ENCODE measurements around the gene CDK12. TPM values are rescaled to one million over a fixed set of nuclear protein-coding genes. Genes with fewer than 3 reads are reported as not detected.

Gene CDK12
- total and polyA plus RNA-seq, 9 of the 15 experiments (the other 6 are each of a cell fraction or from before 2014, with no cell fraction given): 3.4 to 65.6 (median 36.8) TPM

DNA sequence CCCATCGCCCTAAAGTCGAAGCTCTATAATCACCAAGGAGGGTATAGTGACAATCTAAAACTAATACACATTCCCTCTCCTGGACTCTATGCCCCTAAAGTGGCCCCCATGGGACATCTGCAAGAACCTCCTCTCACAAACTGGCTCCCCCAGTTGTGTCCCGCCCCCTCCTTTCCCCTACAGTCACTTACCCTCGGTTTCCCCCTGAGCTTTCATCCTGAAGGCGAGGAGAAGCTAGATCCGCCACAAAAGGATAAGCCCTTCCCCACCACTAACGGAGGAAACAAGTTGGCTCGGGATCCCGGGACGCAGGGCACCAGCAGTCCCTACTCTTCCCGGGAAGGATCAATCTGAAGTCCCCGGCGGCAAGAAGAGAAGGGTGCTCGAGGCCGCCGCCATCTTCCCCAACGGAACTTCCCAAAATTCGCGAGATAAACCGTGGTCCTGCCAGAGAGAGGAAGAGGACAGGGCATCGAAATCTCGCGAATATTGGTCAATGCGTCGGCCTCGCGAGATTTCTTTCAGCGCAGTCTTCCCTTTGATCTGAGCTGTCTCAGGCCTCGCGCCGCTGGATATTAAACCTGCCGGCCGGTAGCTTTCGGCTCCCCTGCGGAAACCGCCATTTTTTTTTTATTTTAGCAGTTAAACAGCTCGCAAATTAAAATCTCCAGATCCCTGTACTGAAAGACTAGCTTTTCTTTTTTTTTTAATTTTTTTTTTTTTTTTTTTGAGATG, 10.3 kb upstream of the CDK12 start, which contains the start of gene MED1 (continued):
- TF ChIP-seq HDAC2 (IDR thresholded peaks at IDR 0.05) (peak; percentile 61; the same call in 1 of the 2 replicates), NR3C1 (CRISPR knock-in tag; IDR thresholded peaks at IDR 0.05) (no peak), GTF2F1 (IDR thresholded peaks at IDR 0.05; ENCODE audit: low read depth, low read length) (no peak), MTA2 (IDR thresholded peaks at IDR 0.05; ENCODE audit: low read depth) (no peak), ZNF217 (CRISPR knock-in tag; IDR thresholded peaks at IDR 0.05) (no peak), POLR2B (IDR thresholded peaks at IDR 0.05; ENCODE audit: low read depth, partially characterized antibody) (peak; percentile 90), STAT5A (IDR thresholded peaks at IDR 0.05; ENCODE audit: borderline replicate concordance, low read length) (no peak), RAD51 (IDR thresholded peaks at IDR 0.05; ENCODE audit: borderline replicate concordance, low read depth) (no peak), HNRNPL (IDR thresholded peaks at IDR 0.05; ENCODE audit: low read depth, low read length) (no peak), MCM3 (IDR thresholded peaks at IDR 0.05) (no peak)
- TF ChIP-seq, protein P1, sequence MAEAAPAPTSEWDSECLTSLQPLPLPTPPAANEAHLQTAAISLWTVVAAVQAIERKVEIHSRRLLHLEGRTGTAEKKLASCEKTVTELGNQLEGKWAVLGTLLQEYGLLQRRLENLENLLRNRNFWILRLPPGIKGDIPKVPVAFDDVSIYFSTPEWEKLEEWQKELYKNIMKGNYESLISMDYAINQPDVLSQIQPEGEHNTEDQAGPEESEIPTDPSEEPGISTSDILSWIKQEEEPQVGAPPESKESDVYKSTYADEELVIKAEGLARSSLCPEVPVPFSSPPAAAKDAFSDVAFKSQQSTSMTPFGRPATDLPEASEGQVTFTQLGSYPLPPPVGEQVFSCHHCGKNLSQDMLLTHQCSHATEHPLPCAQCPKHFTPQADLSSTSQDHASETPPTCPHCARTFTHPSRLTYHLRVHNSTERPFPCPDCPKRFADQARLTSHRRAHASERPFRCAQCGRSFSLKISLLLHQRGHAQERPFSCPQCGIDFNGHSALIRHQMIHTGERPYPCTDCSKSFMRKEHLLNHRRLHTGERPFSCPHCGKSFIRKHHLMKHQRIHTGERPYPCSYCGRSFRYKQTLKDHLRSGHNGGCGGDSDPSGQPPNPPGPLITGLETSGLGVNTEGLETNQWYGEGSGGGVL (CRISPR knock-in tag; IDR thresholded peaks at IDR 0.05): no peak
- TF ChIP-seq, protein P2, sequence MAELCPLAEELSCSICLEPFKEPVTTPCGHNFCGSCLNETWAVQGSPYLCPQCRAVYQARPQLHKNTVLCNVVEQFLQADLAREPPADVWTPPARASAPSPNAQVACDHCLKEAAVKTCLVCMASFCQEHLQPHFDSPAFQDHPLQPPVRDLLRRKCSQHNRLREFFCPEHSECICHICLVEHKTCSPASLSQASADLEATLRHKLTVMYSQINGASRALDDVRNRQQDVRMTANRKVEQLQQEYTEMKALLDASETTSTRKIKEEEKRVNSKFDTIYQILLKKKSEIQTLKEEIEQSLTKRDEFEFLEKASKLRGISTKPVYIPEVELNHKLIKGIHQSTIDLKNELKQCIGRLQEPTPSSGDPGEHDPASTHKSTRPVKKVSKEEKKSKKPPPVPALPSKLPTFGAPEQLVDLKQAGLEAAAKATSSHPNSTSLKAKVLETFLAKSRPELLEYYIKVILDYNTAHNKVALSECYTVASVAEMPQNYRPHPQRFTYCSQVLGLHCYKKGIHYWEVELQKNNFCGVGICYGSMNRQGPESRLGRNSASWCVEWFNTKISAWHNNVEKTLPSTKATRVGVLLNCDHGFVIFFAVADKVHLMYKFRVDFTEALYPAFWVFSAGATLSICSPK (IDR thresholded peaks at IDR 0.05; ENCODE audit: borderline replicate concordance): no peak
- TF ChIP-seq, protein P3, sequence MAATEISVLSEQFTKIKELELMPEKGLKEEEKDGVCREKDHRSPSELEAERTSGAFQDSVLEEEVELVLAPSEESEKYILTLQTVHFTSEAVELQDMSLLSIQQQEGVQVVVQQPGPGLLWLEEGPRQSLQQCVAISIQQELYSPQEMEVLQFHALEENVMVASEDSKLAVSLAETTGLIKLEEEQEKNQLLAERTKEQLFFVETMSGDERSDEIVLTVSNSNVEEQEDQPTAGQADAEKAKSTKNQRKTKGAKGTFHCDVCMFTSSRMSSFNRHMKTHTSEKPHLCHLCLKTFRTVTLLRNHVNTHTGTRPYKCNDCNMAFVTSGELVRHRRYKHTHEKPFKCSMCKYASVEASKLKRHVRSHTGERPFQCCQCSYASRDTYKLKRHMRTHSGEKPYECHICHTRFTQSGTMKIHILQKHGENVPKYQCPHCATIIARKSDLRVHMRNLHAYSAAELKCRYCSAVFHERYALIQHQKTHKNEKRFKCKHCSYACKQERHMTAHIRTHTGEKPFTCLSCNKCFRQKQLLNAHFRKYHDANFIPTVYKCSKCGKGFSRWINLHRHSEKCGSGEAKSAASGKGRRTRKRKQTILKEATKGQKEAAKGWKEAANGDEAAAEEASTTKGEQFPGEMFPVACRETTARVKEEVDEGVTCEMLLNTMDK (IDR thresholded peaks at IDR 0.05; ENCODE audit: borderline replicate concordance, insufficient read depth, low read depth, low read length, poor library complexity, severe bottlenecking): no peak
- TF ChIP-seq, protein P4, sequence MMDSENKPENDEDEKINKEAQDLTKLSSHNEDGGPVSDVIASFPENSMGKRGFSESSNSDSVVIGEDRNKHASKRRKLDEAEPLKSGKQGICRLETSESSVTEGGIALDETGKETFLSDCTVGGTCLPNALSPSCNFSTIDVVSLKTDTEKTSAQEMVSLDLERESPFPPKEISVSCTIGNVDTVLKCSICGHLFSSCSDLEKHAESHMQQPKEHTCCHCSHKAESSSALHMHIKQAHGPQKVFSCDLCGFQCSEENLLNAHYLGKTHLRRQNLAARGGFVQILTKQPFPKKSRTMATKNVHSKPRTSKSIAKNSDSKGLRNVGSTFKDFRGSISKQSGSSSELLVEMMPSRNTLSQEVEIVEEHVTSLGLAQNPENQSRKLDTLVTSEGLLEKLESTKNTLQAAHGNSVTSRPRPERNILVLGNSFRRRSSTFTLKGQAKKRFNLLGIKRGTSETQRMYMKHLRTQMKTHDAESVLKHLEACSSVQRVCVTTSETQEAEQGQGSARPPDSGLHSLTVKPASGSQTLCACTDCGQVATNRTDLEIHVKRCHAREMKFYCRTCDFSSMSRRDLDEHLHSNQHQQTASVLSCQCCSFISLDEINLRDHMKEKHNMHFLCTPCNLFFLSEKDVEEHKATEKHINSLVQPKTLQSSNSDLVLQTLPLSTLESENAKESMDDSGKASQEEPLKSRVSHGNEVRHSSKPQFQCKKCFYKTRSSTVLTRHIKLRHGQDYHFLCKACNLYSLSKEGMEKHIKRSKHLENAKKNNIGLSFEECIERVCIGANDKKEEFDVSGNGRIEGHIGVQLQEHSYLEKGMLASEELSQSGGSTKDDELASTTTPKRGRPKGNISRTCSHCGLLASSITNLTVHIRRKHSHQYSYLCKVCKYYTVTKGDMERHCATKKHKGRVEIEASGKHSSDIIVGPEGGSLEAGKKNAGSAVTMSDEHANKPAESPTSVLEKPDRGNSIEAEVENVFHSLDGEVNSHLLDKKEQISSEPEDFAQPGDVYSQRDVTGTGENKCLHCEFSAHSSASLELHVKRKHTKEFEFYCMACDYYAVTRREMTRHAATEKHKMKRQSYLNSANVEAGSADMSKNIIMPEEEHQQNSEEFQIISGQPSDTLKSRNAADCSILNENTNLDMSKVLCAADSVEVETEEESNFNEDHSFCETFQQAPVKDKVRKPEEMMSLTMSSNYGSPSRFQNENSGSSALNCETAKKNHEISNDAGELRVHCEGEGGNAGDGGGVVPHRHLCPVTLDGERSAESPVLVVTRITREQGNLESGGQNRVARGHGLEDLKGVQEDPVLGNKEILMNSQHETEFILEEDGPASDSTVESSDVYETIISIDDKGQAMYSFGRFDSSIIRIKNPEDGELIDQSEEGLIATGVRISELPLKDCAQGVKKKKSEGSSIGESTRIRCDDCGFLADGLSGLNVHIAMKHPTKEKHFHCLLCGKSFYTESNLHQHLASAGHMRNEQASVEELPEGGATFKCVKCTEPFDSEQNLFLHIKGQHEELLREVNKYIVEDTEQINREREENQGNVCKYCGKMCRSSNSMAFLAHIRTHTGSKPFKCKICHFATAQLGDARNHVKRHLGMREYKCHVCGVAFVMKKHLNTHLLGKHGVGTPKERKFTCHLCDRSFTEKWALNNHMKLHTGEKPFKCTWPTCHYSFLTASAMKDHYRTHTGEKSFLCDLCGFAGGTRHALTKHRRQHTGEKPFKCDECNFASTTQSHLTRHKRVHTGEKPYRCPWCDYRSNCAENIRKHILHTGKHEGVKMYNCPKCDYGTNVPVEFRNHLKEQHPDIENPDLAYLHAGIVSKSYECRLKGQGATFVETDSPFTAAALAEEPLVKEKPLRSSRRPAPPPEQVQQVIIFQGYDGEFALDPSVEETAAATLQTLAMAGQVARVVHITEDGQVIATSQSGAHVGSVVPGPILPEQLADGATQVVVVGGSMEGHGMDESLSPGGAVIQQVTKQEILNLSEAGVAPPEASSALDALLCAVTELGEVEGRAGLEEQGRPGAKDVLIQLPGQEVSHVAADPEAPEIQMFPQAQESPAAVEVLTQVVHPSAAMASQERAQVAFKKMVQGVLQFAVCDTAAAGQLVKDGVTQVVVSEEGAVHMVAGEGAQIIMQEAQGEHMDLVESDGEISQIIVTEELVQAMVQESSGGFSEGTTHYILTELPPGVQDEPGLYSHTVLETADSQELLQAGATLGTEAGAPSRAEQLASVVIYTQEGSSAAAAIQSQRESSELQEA (IDR thresholded peaks at IDR 0.05; ENCODE audit: low read depth): 0 out of 2 replicates have a peak, but pooled peaks have one; percentile 22

Measured in K562 (cell line).